GM12878 (cell line): ENCODE measurements around the gene CUL4A. TPM values are rescaled to one million over a fixed set of nuclear protein-coding genes. Genes with fewer than 3 reads are reported as not detected.
A peak's percentile ranks its signal among the peaks of the same experiment; 100 is the strongest.

Experiments
- ATAC-seq: fragments of 200-7000 bp; cut with Tn5 transposase; 3 replicates; pipeline ENCODE4 v1.9.1; 2020; ENCODE audit warnings: mild to moderate bottlenecking, moderate library complexity
- BruUV-seq: library from RNA; stranded (reverse); fragments of 400-500 nt; replicated peaks from 2 replicates; lab custom pipeline; 2021; lab: Mats Ljungman, UMichigan
- CTCF ChIA-PET: fragments of 300-600 bp; sonication (Branson Sonifier 250); formaldehyde crosslinking; extraction: SDS; loops from one replicate; lab custom pipeline; 2021; ENCODE audit warnings: inconsistent platforms; lab: Yijun Ruan, JAX
- POLR2A ChIA-PET: fragments of 350-600 bp; formaldehyde crosslinking; extraction: SDS; loops from one replicate; lab custom pipeline; 2021; ENCODE audit warnings: inconsistent platforms; lab: Charles Lee
- RAD21 ChIA-PET: fragments of 300-600 bp; sonication (Branson Sonifier 250); formaldehyde crosslinking; loops from one replicate; lab custom pipeline; 2023; ENCODE audit warnings: antibody characterized with exemption; ENCODE audit not compliant: unreplicated experiment; lab: Charles Lee
- SMC1A ChIA-PET: fragments of 300-600 bp; sonication (Branson Sonifier 250); formaldehyde crosslinking; loops from one replicate; lab custom pipeline; 2023; ENCODE audit not compliant: unreplicated experiment, uncharacterized antibody; lab: Charles Lee
- DNase-seq: peaks from one replicate; pipeline ENCODE4 v3.0.0-alpha.2; 2011; ENCODE audit warnings: low read depth, low spot score
- FAIRE-seq: peaks from 3 replicates; lab custom pipeline; 2011; peaks lifted over from hg19 to GRCh38; lab: Jason Lieb, UNC
- H2AFZ ChIP-seq: 2 replicates; pipeline ENCODE4 v1.6.0; 2011; ENCODE audit warnings: low read depth, low read length, control low read depth; ENCODE audit not compliant: control insufficient read depth
- H3K27ac ChIP-seq: 2 replicates; pipeline ENCODE4 v1.5.1; 2011; ENCODE audit warnings: control low read depth; ENCODE audit not compliant: control insufficient read depth, insufficient read depth
- H3K27me3 ChIP-seq, 2 experiments: replicated peaks in 1 of 2; 2 replicates each; pipeline versions ENCODE4 v1.6.0 to v1.6.1; 2011; ENCODE audit warnings: low read length in 1 of 2; ENCODE audit not compliant: control insufficient read depth in 2 of 2, insufficient read depth in 2 of 2
- H3K36me3 ChIP-seq, 2 experiments: 2 replicates each; pipeline ENCODE4 v1.5.1; 2011; ENCODE audit warnings: low read length in 1 of 2; ENCODE audit not compliant: control insufficient read depth in 2 of 2, insufficient read depth in 2 of 2
- H3K4me1 ChIP-seq: 2 replicates; pipeline ENCODE4 v1.6.1; 2011; ENCODE audit warnings: mild to moderate bottlenecking, low read length, moderate library complexity, mixed read lengths; ENCODE audit not compliant: control insufficient read depth, insufficient read depth
- H3K4me2 ChIP-seq: 2 replicates; pipeline ENCODE4 v1.6.0; 2011; ENCODE audit warnings: control low read depth; ENCODE audit not compliant: control insufficient read depth, insufficient read depth
- H3K4me3 ChIP-seq: fragments of 200-600 bp; sonication (generic); 2 replicates; pipeline ENCODE4 v1.5.1; 2016
- H3K79me2 ChIP-seq: 2 replicates; pipeline ENCODE4 v1.6.0; 2011; ENCODE audit warnings: low read length; ENCODE audit not compliant: control insufficient read depth, insufficient read depth
- H3K9ac ChIP-seq: 2 replicates; pipeline ENCODE4 v1.8.0; 2011; ENCODE audit warnings: low read length, control low read depth, mixed read lengths; ENCODE audit not compliant: control insufficient read depth, insufficient read depth
- H3K9me3 ChIP-seq: replicated peaks from 3 replicates; pipeline ENCODE4 v1.5.1; 2011; ENCODE audit warnings: mild to moderate bottlenecking, low read length; ENCODE audit not compliant: control insufficient read depth, insufficient read depth
- H4K20me1 ChIP-seq: 2 replicates; pipeline ENCODE4 v1.6.0; 2011; ENCODE audit not compliant: control insufficient read depth, insufficient read depth
- CBX5 ChIP-seq: sonication (generic); IDR thresholded peaks from 2 replicates; pipeline ENCODE4 v1.6.1; 2016; ENCODE audit warnings: low read depth, moderate library complexity, mild to moderate bottlenecking, inconsistent platforms
- FOXK2 ChIP-seq: fragments of 450-650 bp; IDR thresholded peaks from 2 replicates; pipeline ENCODE4 v1.6.1; 2017; ENCODE audit warnings: mild to moderate bottlenecking, moderate library complexity
- MAX ChIP-seq: IDR thresholded peaks from 2 replicates; pipeline ENCODE4 v1.6.1; 2012; ENCODE audit warnings: low read depth, low read length, improper control_type of control experiment
- NFIC ChIP-seq: IDR thresholded peaks from 2 replicates; pipeline ENCODE4 v1.6.1; 2012; ENCODE audit warnings: low read depth, mild to moderate bottlenecking, inconsistent platforms, low read length, moderate library complexity
- PAX5 ChIP-seq: IDR thresholded peaks from 2 replicates; pipeline ENCODE4 v1.6.1; 2011; ENCODE audit warnings: low read depth, low read length, borderline replicate concordance
- PKNOX1 ChIP-seq: fragments of 450-650 bp; IDR thresholded peaks from 2 replicates; pipeline ENCODE4 v1.6.1; 2016; ENCODE audit warnings: mild to moderate bottlenecking
- RBBP5 ChIP-seq: fragments of 200-600 bp; sonication (generic); conservative IDR thresholded peaks from 2 replicates; pipeline ENCODE4 v1.6.1; 2016
- SPI1 ChIP-seq: IDR thresholded peaks from 2 replicates; pipeline ENCODE4 v1.6.1; 2011; ENCODE audit warnings: low read depth, mild to moderate bottlenecking, low read length, moderate library complexity, borderline replicate concordance; ENCODE audit not compliant: insufficient read depth
- ZNF24 ChIP-seq: fragments of 450-650 bp; IDR thresholded peaks from 2 replicates; pipeline ENCODE4 v1.6.1; 2017; ENCODE audit warnings: antibody characterized with exemption, mild to moderate bottlenecking
- ZNF622 ChIP-seq: fragments of 450-650 bp; IDR thresholded peaks from 2 replicates; pipeline ENCODE4 v1.6.1; 2017; ENCODE audit warnings: mild to moderate bottlenecking, inconsistent platforms
- WGBS: methylation state at CpG from one replicate; pipeline ENCODE4 v1.1.6; 2016; ENCODE audit warnings: low lambda C conversion rate; ENCODE audit not compliant: insufficient replicate concordance, insufficient coverage; ENCODE audit errors: missing lambda C conversion rate; 5-methylcytosine and 5-hydroxymethylcytosine counted together
- in situ Hi-C: fragments of 300-500 bp; cut with MboI; formaldehyde crosslinking; loops from 9 replicates; pipeline ENCODE4 v1.14.3; 2018; ENCODE audit warnings: mixed read lengths
- intact Hi-C: fragments of 100-400 bp; cut with micrococcal nuclease; formaldehyde crosslinking; loops from one replicate; pipeline ENCODE4 v1.14.2; 2022; ENCODE audit not compliant: unreplicated experiment
- polyA plus RNA-seq, 11 experiments: library from polyadenylated mRNA; depleted of rRNA in 4 of 11; unstranded in 6 of 11; stranded (reverse) in 5 of 11; fragments of >200 nt; fragmentation: Nextera tagmentation in 4 of 11; fragmentation: Illumina TruSeq in 1 of 11; extraction: Ambion mirVana in 4 of 11; extraction: Trizol in 1 of 11; gene quantifications; 1 replicate in 1 of 11; 2 replicates in 10 of 11; pipeline versions ENCODE4 v1.2.1 to v1.2.3, GENCODE V29; 2011 to 2016; ENCODE audit warnings: inconsistent platforms in 2 of 11, missing spikeins in 2 of 11, low read depth in 1 of 11
- total RNA-seq, 4 experiments: library from RNA; depleted of rRNA in 3 of 4; stranded (reverse); fragments of >200 nt in 3 of 4; fragmentation: Illumina TruSeq in 1 of 4; extraction: Trizol in 1 of 4; gene quantifications; 2 replicates each; pipeline versions ENCODE4 v1.2.1 to v1.2.3, GENCODE V29; 2013 to 2021
- TF ChIP-seq, protein P1 (sequence below): IDR thresholded peaks from 2 replicates; pipeline ENCODE4 v1.6.1; 2012; ENCODE audit warnings: improper control_type of control experiment, low read depth, low read length; ENCODE audit not compliant: insufficient replicate concordance

CUL4A gene
- total and polyA plus RNA-seq, 10 of the 15 experiments (the other 5 are each of a cell fraction or from before 2014, with no cell fraction given): 19.7 to 74.3 (median 55.6) TPM

DNA sequence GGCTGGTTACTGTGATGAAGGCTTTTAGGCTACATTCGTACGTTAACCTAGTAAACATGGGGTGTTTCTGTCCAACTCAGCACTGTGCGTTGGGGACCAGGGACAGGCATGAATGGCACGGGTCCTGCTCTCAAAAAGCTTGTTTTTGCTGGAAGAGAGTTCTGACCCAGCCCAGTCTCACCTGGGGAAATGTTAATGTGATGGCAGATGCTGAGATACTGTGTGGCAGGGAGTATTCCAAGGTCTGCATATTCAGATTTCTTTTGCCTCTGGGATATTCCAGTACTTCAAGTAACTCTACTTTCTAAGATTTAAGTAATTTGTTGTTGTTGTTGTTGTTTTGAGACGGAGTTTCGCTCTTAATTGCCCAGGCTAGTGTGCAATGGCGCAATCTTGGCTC, 13.7 kb downstream of the CUL4A start (continued):
- TF ChIP-seq, protein P1, sequence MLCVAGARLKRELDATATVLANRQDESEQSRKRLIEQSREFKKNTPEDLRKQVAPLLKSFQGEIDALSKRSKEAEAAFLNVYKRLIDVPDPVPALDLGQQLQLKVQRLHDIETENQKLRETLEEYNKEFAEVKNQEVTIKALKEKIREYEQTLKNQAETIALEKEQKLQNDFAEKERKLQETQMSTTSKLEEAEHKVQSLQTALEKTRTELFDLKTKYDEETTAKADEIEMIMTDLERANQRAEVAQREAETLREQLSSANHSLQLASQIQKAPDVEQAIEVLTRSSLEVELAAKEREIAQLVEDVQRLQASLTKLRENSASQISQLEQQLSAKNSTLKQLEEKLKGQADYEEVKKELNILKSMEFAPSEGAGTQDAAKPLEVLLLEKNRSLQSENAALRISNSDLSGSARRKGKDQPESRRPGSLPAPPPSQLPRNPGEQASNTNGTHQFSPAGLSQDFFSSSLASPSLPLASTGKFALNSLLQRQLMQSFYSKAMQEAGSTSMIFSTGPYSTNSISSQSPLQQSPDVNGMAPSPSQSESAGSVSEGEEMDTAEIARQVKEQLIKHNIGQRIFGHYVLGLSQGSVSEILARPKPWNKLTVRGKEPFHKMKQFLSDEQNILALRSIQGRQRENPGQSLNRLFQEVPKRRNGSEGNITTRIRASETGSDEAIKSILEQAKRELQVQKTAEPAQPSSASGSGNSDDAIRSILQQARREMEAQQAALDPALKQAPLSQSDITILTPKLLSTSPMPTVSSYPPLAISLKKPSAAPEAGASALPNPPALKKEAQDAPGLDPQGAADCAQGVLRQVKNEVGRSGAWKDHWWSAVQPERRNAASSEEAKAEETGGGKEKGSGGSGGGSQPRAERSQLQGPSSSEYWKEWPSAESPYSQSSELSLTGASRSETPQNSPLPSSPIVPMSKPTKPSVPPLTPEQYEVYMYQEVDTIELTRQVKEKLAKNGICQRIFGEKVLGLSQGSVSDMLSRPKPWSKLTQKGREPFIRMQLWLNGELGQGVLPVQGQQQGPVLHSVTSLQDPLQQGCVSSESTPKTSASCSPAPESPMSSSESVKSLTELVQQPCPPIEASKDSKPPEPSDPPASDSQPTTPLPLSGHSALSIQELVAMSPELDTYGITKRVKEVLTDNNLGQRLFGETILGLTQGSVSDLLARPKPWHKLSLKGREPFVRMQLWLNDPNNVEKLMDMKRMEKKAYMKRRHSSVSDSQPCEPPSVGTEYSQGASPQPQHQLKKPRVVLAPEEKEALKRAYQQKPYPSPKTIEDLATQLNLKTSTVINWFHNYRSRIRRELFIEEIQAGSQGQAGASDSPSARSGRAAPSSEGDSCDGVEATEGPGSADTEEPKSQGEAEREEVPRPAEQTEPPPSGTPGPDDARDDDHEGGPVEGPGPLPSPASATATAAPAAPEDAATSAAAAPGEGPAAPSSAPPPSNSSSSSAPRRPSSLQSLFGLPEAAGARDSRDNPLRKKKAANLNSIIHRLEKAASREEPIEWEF: no peak

DNA sequence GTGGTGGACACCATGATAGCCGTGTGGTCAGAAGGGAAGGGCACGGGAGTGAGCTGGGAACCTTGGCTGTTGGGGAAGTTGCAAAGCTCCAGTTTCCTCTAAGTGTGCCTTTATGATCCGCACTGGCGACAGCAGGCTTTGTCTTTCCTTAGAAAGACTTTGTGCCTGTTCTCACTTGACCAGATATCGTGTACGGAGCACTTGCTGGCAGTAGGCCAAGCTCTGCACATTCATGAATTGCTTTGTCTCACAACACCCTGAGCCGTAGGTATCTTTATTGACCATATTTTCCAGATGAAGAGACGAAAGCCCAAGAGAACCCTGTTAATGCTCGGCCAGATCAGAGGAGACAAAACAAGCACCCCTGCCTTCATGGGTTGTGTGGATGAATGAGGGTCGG, 15.1 kb downstream of the CUL4A start:
- Histone ChIP-seq H4K20me1 (0 out of 2 replicates have a peak, but pooled peaks cover 4% of the 10 kb centered on the region), H2AFZ (no peak overlapping the region), H3K9ac (no peak overlapping the region), H3K27me3 (no peaks in the 10 kb centered on the region), H3K4me2 (no peak overlapping the region), H3K4me1 (no peaks in the 10 kb centered on the region), H3K4me3 (no peak overlapping the region), H3K79me2 (peaks cover 1% of the 10 kb centered on the region), H3K36me3 (peaks cover 25 to 44% of the 10 kb centered on the region in 2 experiments), H3K27ac (no peak overlapping the region), H3K9me3 (no peaks in the 10 kb centered on the region)
- ChIA-PET RAD21 (no interaction called here), CTCF (no interaction called here), POLR2A (no interaction called here), SMC1A (interaction anchor here (1.2 kb wide), 1 partner anchor 10 kb away, joined by 3 read pairs; no protein-coding TSS in a partner anchor)
- BruUV-seq: TSS peak; percentile 18
- no peak for FAIRE-seq
- no peak for ATAC-seq
- no peak for DNase-seq
- 94% methylated on average over 10 of the region's 10 CpGs for WGBS
- in situ Hi-C loops: no loop called here
- intact Hi-C loops: no loop called here
- TF ChIP-seq SPI1: no peak
- no peak for TF ChIP-seq MAX
- no peak for TF ChIP-seq CBX5
- TF ChIP-seq RBBP5: no peak
- no peak for TF ChIP-seq PAX5
- no peak for TF ChIP-seq NFIC
- TF ChIP-seq, protein P1: no peak
- TF ChIP-seq PKNOX1: no peak
- TF ChIP-seq ZNF622: no peak
- TF ChIP-seq FOXK2: no peak
- TF ChIP-seq ZNF24: no peak
